ENCODE results near the gene CYYR1.

- TF ChIP-seq CTCF (IDR thresholded peaks at IDR 0.05) = no peak
- no peak for TF ChIP-seq POLR2A (IDR thresholded peaks at IDR 0.05)
- no peak for TF ChIP-seq POLR2AphosphoS5 (IDR thresholded peaks at IDR 0.05)
Measured at GRCh38 chr21:26506956-26507355, 66.1 kb downstream of the CYYR1 start.

Data from gastroesophageal sphincter (tissue), 3 donors.